ENCODE measurements around the gene STAP2. TPM values are rescaled to one million over a fixed set of nuclear protein-coding genes. Genes with fewer than 3 reads are reported as not detected.

Gene STAP2
- total and polyA plus RNA-seq, 2 donors (not counting 3 experiments of a cell fraction or from before 2014, with no cell fraction given), result 12.2 to 21.7 TPM

- H3K27ac ChIP-seq (ENCODE audit: insufficient read depth, low read depth, low read length), result no peak overlapping the region
- H3K9me1 ChIP-seq (replicated peaks; ENCODE audit: control insufficient read depth, extremely low read depth, insufficient read depth, low read length), result no peaks in the 10 kb centered on the region
- intact Hi-C loops (cut with micrococcal nuclease), result no loop called here
- no peak overlapping the region for H2AFZ ChIP-seq (ENCODE audit: low read depth, low read length)
- dilution Hi-C loops (cut with MboI; ENCODE audit: extremely low pct_ligation_motif_present, low sequenced_read_pairs), result no loop called here
- no peak overlapping the region for H3K4me2 ChIP-seq (ENCODE audit: insufficient read depth, low read length)
- no peak for DNase-seq (ENCODE audit: low read depth, low spot score)
- BruUV-seq (replicated peaks), result no TSS peak
- H3K4me1 ChIP-seq (ENCODE audit: control insufficient read depth, extremely low read depth, insufficient read depth, low read length), result no peaks in the 10 kb centered on the region
- H3K36me3 ChIP-seq (ENCODE audit: control insufficient read depth in 2 of 2, extremely low read depth in 1 of 2, insufficient read depth in 2 of 2, low read length in 2 of 2), result peaks cover 0 to 41% of the 10 kb centered on the region in 2 experiments
- H4K20me1 ChIP-seq (replicated peaks; ENCODE audit: control insufficient read depth, extremely low read depth, insufficient read depth, low read length), result no peaks in the 10 kb centered on the region
- ChIA-PET POLR2A (interaction anchor here (0.6 kb wide), 1 partner anchor 16 kb away, joined by 3 read pairs; no protein-coding TSS in a partner anchor), CTCF (interaction anchor here (0.8 to 1.9 kb wide), 3 partner anchors 12 to 91 kb away, joined by 3 to 6 read pairs (median 3); partner anchors contain the start of gene CHAF1A)
- no peaks in the 10 kb centered on the region for H3K79me2 ChIP-seq (ENCODE audit: control insufficient read depth, insufficient read depth, low read length)
- no peaks in the 10 kb centered on the region for H3K9me3 ChIP-seq (replicated peaks; ENCODE audit: control insufficient read depth, insufficient read depth, low read length)
- H3K9ac ChIP-seq (replicated peaks; ENCODE audit: extremely low read depth, insufficient read depth, low read length), result no peak overlapping the region
- FAIRE-seq, result no peak
- H3K27me3 ChIP-seq (ENCODE audit: control insufficient read depth in 2 of 2, insufficient read depth in 2 of 2, low read length in 2 of 2), result no peaks in the 10 kb centered on the region
- H3K4me3 ChIP-seq (replicated peaks in 1 of 3; ENCODE audit: insufficient read depth in 1 of 3, low read depth in 1 of 3, low read length in 3 of 3), result no peak overlapping the region
- TF ChIP-seq FOS (IDR thresholded peaks at IDR 0.05; ENCODE audit: borderline replicate concordance, insufficient read depth, low read length) (no peak), POLR2A (IDR thresholded peaks at IDR 0.05; ENCODE audit: low read depth, low read length) (no peak), MAX (IDR thresholded peaks at IDR 0.05; ENCODE audit: insufficient read depth, insufficient read length) (no peak)
These were observed 19.3 kb upstream of the STAP2 start for GRCh38 chr19:4357921-4358326.

- no peak for FAIRE-seq
- H3K36me3 ChIP-seq (ENCODE audit: control insufficient read depth in 2 of 2, extremely low read depth in 1 of 2, insufficient read depth in 2 of 2, low read length in 2 of 2), result peaks cover 0 to 34% of the 10 kb centered on the region in 2 experiments
- no peaks in the 10 kb centered on the region for H3K79me2 ChIP-seq (ENCODE audit: control insufficient read depth, insufficient read depth, low read length)
- no TSS peak for BruUV-seq (replicated peaks)
- H3K9ac ChIP-seq (replicated peaks; ENCODE audit: extremely low read depth, insufficient read depth, low read length), result no peak overlapping the region
- no peak for DNase-seq (ENCODE audit: low read depth, low spot score)
- H3K9me3 ChIP-seq (replicated peaks; ENCODE audit: control insufficient read depth, insufficient read depth, low read length), result no peaks in the 10 kb centered on the region
- H4K20me1 ChIP-seq (replicated peaks; ENCODE audit: control insufficient read depth, extremely low read depth, insufficient read depth, low read length), result no peaks in the 10 kb centered on the region
- intact Hi-C loops (cut with micrococcal nuclease), result no loop called here
- no peak overlapping the region for H2AFZ ChIP-seq (ENCODE audit: low read depth, low read length)
- no peak overlapping the region for H3K27ac ChIP-seq (ENCODE audit: insufficient read depth, low read depth, low read length)
- H3K4me2 ChIP-seq (ENCODE audit: insufficient read depth, low read length), result no peak overlapping the region
- H3K4me1 ChIP-seq (ENCODE audit: control insufficient read depth, extremely low read depth, insufficient read depth, low read length), result no peaks in the 10 kb centered on the region
- CTCF ChIA-PET, result interaction anchor here (0.8 to 1.9 kb wide), 4 partner anchors 8 to 90 kb away, joined by 3 to 6 read pairs (median 4); partner anchors contain the start of genes CHAF1A and SH3GL1
- dilution Hi-C loops (cut with MboI; ENCODE audit: extremely low pct_ligation_motif_present, low sequenced_read_pairs), result no loop called here
- H3K4me3 ChIP-seq (replicated peaks in 1 of 3; ENCODE audit: insufficient read depth in 1 of 3, low read depth in 1 of 3, low read length in 3 of 3), result no peak overlapping the region
- no peak for TF ChIP-seq GATA2 (IDR thresholded peaks at IDR 0.05; ENCODE audit: insufficient read depth, insufficient read length, low read depth, low read length)
- no peak for TF ChIP-seq CTCF (IDR thresholded peaks at IDR 0.05; ENCODE audit: extremely low read depth in 1 of 2, insufficient read depth in 1 of 2, low read depth in 1 of 2, low read length in 2 of 2)
- TF ChIP-seq MYC (IDR thresholded peaks at IDR 0.05; ENCODE audit: low read depth, low read length), result no peak
- no peak for TF ChIP-seq FOS (IDR thresholded peaks at IDR 0.05; ENCODE audit: borderline replicate concordance, insufficient read depth, low read length)
- no peak for TF ChIP-seq MAX (IDR thresholded peaks at IDR 0.05; ENCODE audit: insufficient read depth, insufficient read length)
- no peak for TF ChIP-seq EZH2 (IDR thresholded peaks at IDR 0.05; ENCODE audit: borderline replicate concordance, low read depth, low read length, severe bottlenecking)
- no peak for TF ChIP-seq POLR2AphosphoS5 (IDR thresholded peaks at IDR 0.05; ENCODE audit: insufficient read depth, low read depth, low read length)
- no peak for TF ChIP-seq JUN (IDR thresholded peaks at IDR 0.05; ENCODE audit: borderline replicate concordance, insufficient read depth, insufficient read length, low read depth)
- TF ChIP-seq POLR2A (IDR thresholded peaks at IDR 0.05; ENCODE audit: low read depth, low read length), result no peak
- H3K9me1 ChIP-seq (replicated peaks; ENCODE audit: control insufficient read depth, extremely low read depth, insufficient read depth, low read length), result no peaks in the 10 kb centered on the region
- POLR2A ChIA-PET, result interaction anchor here (0.6 kb wide), 1 partner anchor 15 kb away, joined by 3 read pairs; no protein-coding TSS in a partner anchor
- no peaks in the 10 kb centered on the region for H3K27me3 ChIP-seq (ENCODE audit: control insufficient read depth in 2 of 2, insufficient read depth in 2 of 2, low read length in 2 of 2)
These were observed 18.6 kb upstream of the STAP2 start for GRCh38 chr19:4357095-4357797.
